Measurements from ENCODE around the gene CNTLN.

Gene CNTLN

GRCh38 chr9:17367035-17367434 lies 232.2 kb downstream of the CNTLN start:
- TF ChIP-seq EGR1 (IDR thresholded peaks at IDR 0.05) (no peak), EP300 (IDR thresholded peaks at IDR 0.05; ENCODE audit: borderline replicate concordance) (no peak), YY1 (IDR thresholded peaks at IDR 0.05; ENCODE audit: low read depth) (no peak), NFIC (IDR thresholded peaks at IDR 0.05) (no peak), MAX (IDR thresholded peaks at IDR 0.05) (no peak), USF1 (IDR thresholded peaks at IDR 0.05) (no peak), RAD21 (IDR thresholded peaks at IDR 0.05; ENCODE audit: low read depth) (no peak), TAF1 (IDR thresholded peaks at IDR 0.05; ENCODE audit: low read depth) (no peak), CEBPB (IDR thresholded peaks at IDR 0.05) (no peak), CREB1 (IDR thresholded peaks at IDR 0.05; ENCODE audit: low read depth) (no peak)

- no peak for TF ChIP-seq USF1 (IDR thresholded peaks at IDR 0.05)
- no peak for TF ChIP-seq RAD21 (IDR thresholded peaks at IDR 0.05; ENCODE audit: low read depth)
- TF ChIP-seq CREB1 (IDR thresholded peaks at IDR 0.05; ENCODE audit: low read depth), result no peak
- no peak for TF ChIP-seq REST (IDR thresholded peaks at IDR 0.05; ENCODE audit: low read depth)
- TF ChIP-seq EP300 (IDR thresholded peaks at IDR 0.05; ENCODE audit: borderline replicate concordance), result no peak
These were observed 245.5 kb downstream of the CNTLN start for GRCh38 chr9:17380126-17380861.

GRCh38 chr9:17387565-17387964 lies 252.7 kb downstream of the CNTLN start:
- no peak for TF ChIP-seq RAD21 (IDR thresholded peaks at IDR 0.05; ENCODE audit: low read depth)
- TF ChIP-seq TAF1 (IDR thresholded peaks at IDR 0.05; ENCODE audit: low read depth), result no peak
- no peak for TF ChIP-seq EP300 (IDR thresholded peaks at IDR 0.05; ENCODE audit: borderline replicate concordance)

- no peak for TF ChIP-seq MAX (IDR thresholded peaks at IDR 0.05)
- TF ChIP-seq NFIC (IDR thresholded peaks at IDR 0.05), result no peak
- TF ChIP-seq EP300 (IDR thresholded peaks at IDR 0.05; ENCODE audit: borderline replicate concordance), result no peak
- TF ChIP-seq ZBTB7A (IDR thresholded peaks at IDR 0.05; ENCODE audit: low read depth), result no peak
- TF ChIP-seq CEBPB (IDR thresholded peaks at IDR 0.05), result no peak
- TF ChIP-seq REST (IDR thresholded peaks at IDR 0.05; ENCODE audit: low read depth), result no peak
- TF ChIP-seq EGR1 (IDR thresholded peaks at IDR 0.05), result no peak
- no peak for TF ChIP-seq TAF1 (IDR thresholded peaks at IDR 0.05; ENCODE audit: low read depth)
- TF ChIP-seq USF1 (IDR thresholded peaks at IDR 0.05), result no peak
- TF ChIP-seq TCF12 (IDR thresholded peaks at IDR 0.05; ENCODE audit: low read depth), result no peak
- no peak for TF ChIP-seq FOXM1 (IDR thresholded peaks at IDR 0.05; ENCODE audit: borderline replicate concordance, low read depth)
- TF ChIP-seq RAD21 (IDR thresholded peaks at IDR 0.05; ENCODE audit: low read depth), result no peak
- TF ChIP-seq YY1 (IDR thresholded peaks at IDR 0.05; ENCODE audit: low read depth), result no peak
- TF ChIP-seq CREB1 (IDR thresholded peaks at IDR 0.05; ENCODE audit: low read depth), result no peak
- TF ChIP-seq TEAD4 (IDR thresholded peaks at IDR 0.05), result no peak
These were observed 254.2 kb downstream of the CNTLN start for GRCh38 chr9:17389026-17389425.

GRCh38 chr9:17394881-17395510 lies 260.2 kb downstream of the CNTLN start:
- TF ChIP-seq YY1 (IDR thresholded peaks at IDR 0.05; ENCODE audit: low read depth) (no peak), EGR1 (IDR thresholded peaks at IDR 0.05) (no peak)

GRCh38 chr9:17398350-17398749 lies 263.5 kb downstream of the CNTLN start:
- TF ChIP-seq MAX (IDR thresholded peaks at IDR 0.05), result no peak
- no peak for TF ChIP-seq FOXM1 (IDR thresholded peaks at IDR 0.05; ENCODE audit: borderline replicate concordance, low read depth)
- no peak for TF ChIP-seq RAD21 (IDR thresholded peaks at IDR 0.05; ENCODE audit: low read depth)
- TF ChIP-seq TCF12 (IDR thresholded peaks at IDR 0.05; ENCODE audit: low read depth), result no peak
- no peak for TF ChIP-seq EP300 (IDR thresholded peaks at IDR 0.05; ENCODE audit: borderline replicate concordance)
- TF ChIP-seq TEAD4 (IDR thresholded peaks at IDR 0.05), result no peak
- no peak for TF ChIP-seq EGR1 (IDR thresholded peaks at IDR 0.05)
- no peak for TF ChIP-seq USF1 (IDR thresholded peaks at IDR 0.05)
- TF ChIP-seq CEBPB (IDR thresholded peaks at IDR 0.05), result no peak

All from Ishikawa (cell line).